IPS DF 19.7 (cell line): ENCODE measurements around the gene MKI67.
"Not testable (repeated sequence)": the region's sequence is repeated elsewhere in the genome, so short reads cannot be mapped to it uniquely, and the experiment has no call there.

ENCODE experiments used
- DNase-seq: peaks from one replicate; pipeline ENCODE4 v3.0.0-alpha.2; 2013; ENCODE audit warnings: low read depth, low spot score

The MKI67 gene

GRCh38 chr10:128150045-128150493 lies 23.8 kb upstream of the MKI67 start:
- no peak for DNase-seq

GRCh38 chr10:128149267-128150014 lies 23.2 kb upstream of the MKI67 start:
- no peak for DNase-seq

DNA sequence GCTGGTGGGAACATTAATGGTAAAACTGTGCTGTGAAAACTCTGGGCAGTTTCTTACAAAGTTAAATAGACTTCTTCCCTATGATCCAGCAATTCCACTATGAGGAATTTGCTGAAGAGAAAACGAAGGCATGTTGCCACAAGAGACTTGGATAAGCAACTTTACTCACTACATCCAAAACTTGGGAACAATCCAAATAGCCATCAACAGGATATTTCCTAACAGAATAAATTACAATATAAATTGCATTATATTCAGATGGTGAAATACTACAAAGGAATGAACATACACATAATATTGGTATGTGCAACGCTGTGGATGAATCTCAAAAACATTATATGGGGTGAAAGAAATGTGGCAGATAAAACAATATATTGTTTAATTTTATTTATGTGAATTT lies 21.4 kb upstream of the MKI67 start:
- no peak for DNase-seq

GRCh38 chr10:128147064-128147463 lies 20.8 kb upstream of the MKI67 start:
- DNase-seq: no peak

GRCh38 chr10:128144547-128144946 lies 18.3 kb upstream of the MKI67 start:
- no peak for DNase-seq

- no peak for DNase-seq
Measured at GRCh38 chr10:128143531-128143930, 17.3 kb upstream of the MKI67 start.

DNA sequence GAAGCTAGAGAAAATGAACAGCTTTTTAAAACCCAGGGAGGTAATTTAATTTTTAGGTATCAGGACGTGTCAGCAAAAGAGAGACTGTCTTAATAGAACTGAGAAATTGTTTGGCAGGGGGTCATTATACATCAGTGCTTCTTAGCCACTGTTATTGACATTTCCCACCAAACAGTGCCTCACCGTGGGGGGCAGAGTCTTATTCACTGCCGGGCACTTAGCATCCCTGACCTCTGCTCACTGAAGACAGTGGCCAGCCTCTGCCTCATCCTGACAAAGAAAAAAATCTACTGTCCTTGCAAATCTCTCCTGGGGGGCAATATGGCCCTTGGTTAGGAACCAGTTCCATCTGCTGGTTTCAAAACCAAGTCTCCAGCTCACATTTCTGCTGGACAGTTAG lies 14.2 kb upstream of the MKI67 start:
- no peak for DNase-seq

DNA sequence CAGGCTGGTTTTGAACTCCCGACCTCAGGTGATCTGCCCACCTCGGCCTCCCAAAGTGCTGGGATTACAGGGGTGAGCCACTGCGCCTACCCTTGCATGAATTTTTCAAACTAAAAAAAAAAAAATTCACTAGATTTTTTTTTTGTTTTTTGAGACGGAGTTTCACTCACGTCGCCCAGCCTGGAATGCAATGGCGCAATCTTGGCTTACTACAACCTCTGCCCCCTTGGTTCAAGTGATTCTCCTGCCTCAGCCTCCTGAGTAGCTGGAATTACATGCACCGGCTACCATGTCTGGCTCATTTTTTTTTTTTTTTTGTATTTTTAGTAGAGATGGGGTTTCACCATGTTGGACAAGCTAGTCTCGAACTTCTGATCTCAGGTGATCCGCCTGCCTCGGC lies 12.2 kb upstream of the MKI67 start:
- not testable (repeated sequence) for DNase-seq

GRCh38 chr10:128137877-128138276 lies 11.7 kb upstream of the MKI67 start:
- DNase-seq: no peak

GRCh38 chr10:128130051-128130450 lies 3.8 kb upstream of the MKI67 start:
- no peak for DNase-seq

DNA sequence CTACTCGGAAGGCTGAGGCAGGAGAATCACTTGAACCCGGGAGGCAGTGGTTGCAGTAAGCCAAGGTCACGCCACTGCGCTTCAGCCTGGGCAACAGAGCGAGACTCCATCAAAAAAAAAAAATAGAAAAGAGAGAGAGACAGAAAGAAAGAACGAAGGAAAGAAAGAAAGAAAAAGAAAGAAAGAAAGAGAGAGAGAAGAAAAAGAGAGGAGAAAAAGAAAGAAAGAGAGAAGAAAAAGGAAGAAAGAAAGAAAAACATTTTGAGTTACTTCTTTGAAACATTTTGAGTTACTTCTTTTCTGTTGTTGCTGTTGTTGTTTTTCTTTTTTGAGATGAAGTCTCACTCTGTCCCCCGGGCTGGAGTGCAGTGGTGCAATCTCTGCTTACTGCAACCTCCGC lies 2.4 kb upstream of the MKI67 start:
- no peak for DNase-seq

DNA sequence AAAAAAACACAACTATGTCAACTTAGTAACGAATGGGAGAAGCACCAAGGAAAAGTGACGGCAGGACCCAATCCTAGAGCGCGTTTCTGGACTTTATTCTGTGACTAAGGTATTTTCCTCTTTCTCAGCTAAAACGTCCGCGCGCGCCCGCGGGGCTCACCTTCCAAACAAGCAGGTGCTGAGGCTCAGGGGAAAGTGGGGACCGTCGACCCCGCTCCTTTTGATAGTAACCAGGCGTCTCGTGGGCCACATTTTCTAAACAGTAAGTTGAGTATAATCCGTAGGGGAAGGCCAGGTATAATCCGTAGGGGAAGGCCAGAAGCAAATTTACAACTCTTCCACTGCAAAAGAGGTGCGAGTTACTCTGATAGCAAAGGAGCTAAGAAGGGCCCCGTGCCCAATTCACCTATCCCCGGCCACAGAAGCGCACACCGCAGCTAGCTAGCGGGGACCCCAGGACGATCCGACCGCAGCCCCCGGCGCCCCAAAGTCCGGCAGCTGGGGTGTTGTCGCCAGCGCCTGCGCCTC lies 743 bp downstream of the MKI67 start:
- DNase-seq: no peak

DNA sequence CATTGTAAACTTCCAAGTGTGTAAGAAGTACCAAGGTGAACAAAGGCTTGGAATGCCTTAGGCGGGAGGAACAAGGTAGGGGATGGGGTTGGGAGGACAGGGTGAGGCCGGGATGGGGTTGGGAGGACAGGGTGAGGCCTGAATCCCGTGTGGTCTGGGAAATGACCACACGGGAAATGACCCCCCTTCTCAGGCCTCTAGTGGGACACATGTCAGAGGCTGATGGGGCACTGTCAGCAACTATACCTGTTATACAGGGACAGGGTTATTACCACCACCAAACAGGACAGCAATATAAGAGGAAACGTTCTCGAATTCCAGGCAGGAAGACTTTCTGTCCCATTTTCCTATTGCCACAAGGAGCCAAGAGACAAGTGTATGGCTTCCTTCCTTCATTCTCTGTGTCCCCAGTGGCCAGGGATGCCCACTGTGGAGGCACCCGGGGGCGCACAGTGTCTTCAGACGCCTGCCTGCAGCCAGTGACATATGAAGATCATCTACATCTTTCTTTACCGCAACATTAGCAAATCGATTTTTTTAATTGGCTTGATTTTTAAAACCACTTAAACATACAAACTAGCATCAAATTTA lies 1.3 kb downstream of the MKI67 start:
- DNase-seq: no peak

- DNase-seq: no peak
Measured at GRCh38 chr10:128123846-128124245, 2.4 kb downstream of the MKI67 start.

GRCh38 chr10:128122931-128123330 lies 3.3 kb downstream of the MKI67 start:
- DNase-seq: no peak

DNA sequence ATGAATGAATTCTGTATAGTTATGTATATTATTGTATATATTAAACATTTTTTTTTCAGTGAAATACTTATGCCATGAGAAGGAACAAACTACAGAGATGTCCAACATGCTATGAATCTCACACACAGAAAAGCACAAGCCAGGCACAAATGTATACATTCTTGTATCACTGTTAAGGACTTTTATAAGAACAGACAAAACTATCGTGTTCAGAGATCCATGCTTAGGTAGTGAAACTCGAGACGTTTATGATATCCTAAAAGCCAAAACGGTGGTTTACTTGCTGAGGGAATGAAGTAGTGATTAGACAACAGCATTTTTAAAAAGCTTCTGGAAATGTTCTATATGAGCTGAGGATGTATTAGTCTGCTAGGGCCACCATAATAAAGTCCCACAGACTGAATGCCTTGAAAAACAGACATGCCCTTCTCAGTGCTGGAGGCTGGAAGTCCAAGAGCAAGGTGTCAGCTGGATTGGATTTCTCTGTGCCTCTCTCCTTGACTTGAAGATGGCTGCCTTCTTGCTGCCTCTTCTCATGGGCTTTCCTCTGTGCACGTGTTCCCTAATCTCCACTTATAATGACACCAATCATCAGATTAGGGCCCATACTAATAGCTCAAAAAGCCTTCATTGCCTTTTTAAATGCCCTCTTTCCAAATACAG lies 4.3 kb downstream of the MKI67 start:
- no peak for DNase-seq

DNA sequence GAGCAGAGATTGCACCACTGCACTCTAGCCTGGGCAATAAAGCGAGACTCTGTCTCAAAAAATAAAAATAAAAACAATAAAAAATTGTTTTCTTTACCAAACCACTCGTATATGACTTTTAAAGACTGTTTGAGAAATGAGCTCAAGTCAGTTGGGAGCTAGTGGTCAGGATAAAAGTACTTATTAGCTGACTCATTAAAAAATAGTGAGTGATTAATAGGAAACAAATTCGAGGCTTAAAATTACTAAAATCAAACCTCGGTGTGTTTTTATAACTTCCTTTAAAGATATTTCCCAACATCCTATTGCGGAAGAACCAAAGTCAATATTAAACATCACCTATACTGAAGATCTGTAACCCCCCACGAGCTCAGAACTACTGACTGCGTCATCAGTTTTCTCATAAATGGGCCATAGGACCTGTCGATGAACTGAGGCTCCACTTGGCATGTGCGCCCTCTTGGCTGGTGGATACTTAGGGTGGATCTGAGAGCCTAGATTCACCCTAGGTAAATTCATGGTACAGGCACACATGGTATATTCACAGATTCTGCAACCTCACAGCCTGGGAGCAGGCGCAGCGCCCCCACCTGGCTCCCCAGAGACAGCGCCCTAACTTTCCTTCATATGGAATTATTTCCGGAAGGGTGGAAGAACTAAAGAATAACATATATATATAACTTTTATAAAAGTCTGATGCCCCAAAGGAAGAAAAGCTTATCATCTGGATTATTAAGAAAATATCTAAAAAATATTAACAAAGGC lies 9.2 kb downstream of the MKI67 start:
- DNase-seq: no peak

- no peak for DNase-seq
Measured at GRCh38 chr10:128116187-128116586, 10.0 kb downstream of the MKI67 start.

DNA sequence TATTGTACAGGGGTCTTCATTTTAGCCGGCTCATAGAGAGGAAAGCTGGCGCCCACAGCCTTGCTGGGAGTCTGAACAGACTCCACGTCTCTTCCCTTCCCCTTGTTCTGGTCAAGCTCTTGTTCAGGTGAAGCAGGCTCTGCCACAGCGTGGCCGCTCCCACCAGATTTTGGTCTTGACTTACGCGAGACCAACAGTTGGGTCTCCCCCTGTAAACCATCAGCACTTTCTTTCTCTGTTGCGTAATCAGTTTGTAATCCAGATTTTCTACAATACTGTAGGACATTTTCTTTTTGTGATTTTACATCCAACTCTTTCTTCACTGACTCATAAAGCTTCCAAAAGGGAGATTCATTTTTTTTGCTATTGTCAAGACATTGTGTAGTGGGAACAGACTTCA lies 10.9 kb downstream of the MKI67 start:
- no peak for DNase-seq

DNA sequence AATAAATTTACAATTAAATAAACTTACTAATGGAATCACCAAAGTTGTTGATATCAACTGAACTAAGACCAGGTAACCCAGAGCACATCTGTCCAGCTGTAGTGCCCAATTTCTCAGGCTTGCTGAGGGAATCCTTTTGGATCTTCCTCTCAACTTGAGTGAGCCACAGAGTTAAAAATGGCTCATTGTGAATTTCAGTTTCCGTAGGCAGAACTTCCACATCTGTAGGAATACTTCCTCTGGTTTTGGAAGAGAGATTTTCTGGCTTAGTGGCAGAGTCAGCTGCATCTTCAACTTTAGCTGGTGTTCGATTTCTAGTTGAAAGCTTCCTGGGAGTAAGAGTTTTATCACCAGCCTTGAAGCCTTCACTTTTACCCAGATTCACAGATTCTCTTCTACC lies 11.3 kb downstream of the MKI67 start:
- no peak for DNase-seq

- DNase-seq: no peak
Measured at GRCh38 chr10:128113026-128113425, 13.2 kb downstream of the MKI67 start.

GRCh38 chr10:128111696-128112095 lies 14.5 kb downstream of the MKI67 start:
- no peak for DNase-seq
